RWPE1 (cell line): ENCODE data around the gene SLC29A3.

Source experiments
- CTCF ChIA-PET: fragments of 350-600 bp; sonication (Branson Sonifier 250); formaldehyde crosslinking; extraction: SDS; loops from one replicate; lab custom pipeline; 2021; lab: Yijun Ruan, JAX
- POLR2A ChIA-PET: fragments of 400-600 bp; formaldehyde crosslinking; extraction: SDS; loops from one replicate; lab custom pipeline; 2020; ENCODE audit warnings: antibody characterized with exemption; ENCODE audit not compliant: low non-redundant PET; lab: Yijun Ruan, JAX
- DNase-seq: peaks from one replicate; pipeline ENCODE4 v3.0.0; 2012; ENCODE audit warnings: low spot score
- H3K27ac ChIP-seq: fragments of 450-650 bp; 2 replicates; pipeline ENCODE4 v1.5.1; 2017
- TF ChIP-seq, protein P1 (sequence below): fragments of 450-650 bp; conservative IDR thresholded peaks from 2 replicates; pipeline ENCODE4 v1.5.1; 2017; ENCODE audit warnings: low read depth, mild to moderate bottlenecking

The SLC29A3 gene

DNA sequence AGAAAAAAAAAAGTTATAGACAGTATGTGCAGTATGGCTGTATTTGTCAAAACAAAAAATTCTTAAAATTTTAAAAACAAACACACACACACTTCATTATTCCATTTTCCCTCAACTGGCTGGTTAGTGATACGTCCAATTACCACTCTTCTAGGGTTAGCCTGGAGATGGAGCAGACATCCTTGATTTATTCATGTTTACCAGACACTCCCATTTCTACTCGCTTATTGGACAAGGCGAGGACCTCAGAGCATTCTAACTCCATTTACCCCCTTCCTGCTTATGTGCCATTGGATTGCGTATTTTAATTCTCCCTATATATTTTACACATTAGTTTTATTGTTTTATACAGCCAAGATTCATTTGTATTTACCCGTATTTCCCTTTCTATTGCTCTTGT is 69.1 kb downstream of the SLC29A3 start:
- CTCF ChIA-PET = no interaction called here
- H3K27ac ChIP-seq = no peak overlapping the region
- TF ChIP-seq, protein P1, sequence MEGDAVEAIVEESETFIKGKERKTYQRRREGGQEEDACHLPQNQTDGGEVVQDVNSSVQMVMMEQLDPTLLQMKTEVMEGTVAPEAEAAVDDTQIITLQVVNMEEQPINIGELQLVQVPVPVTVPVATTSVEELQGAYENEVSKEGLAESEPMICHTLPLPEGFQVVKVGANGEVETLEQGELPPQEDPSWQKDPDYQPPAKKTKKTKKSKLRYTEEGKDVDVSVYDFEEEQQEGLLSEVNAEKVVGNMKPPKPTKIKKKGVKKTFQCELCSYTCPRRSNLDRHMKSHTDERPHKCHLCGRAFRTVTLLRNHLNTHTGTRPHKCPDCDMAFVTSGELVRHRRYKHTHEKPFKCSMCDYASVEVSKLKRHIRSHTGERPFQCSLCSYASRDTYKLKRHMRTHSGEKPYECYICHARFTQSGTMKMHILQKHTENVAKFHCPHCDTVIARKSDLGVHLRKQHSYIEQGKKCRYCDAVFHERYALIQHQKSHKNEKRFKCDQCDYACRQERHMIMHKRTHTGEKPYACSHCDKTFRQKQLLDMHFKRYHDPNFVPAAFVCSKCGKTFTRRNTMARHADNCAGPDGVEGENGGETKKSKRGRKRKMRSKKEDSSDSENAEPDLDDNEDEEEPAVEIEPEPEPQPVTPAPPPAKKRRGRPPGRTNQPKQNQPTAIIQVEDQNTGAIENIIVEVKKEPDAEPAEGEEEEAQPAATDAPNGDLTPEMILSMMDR = no peak
- no peak for DNase-seq
- POLR2A ChIA-PET = no interaction called here

DNA sequence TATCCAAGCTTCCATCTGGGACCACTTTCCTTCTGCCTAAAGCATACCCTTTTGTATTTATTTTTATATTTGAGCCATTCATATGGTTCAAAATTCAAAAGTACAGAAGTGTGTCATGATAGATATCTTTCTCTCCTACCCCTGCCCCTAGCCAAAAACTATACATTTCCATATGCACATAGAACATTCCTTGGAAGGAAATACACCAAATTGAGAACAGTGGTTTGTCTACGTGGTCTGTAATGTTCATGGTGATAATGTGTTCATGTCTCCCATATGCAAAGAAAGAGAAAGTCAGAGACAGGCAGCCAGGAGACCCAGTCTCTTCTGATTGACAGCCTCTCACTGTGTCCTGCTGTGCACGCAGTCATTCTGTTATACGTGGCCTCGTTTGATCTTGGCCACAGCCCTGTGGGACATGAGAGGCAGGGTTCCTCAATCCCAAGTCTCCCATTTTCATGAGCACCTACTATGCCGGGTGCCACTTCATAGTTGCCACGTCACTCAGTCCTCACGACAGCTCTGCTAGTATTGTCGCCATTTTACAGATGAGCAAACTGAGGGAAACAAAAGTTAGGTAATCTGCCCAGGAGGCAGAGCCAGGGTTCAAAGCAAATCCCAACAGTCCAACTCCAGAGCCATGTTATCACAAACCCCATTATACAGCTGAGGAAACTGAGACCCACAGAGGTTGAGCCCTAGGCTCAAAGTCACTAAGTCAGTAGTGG is 69.7 kb downstream of the SLC29A3 start:
- ChIA-PET POLR2A (no interaction called here), CTCF (interaction anchor here (0.9 kb wide), 1 partner anchor 70 kb away, joined by 4 read pairs; the partner anchor contains the start of gene SLC29A3)
- H3K27ac ChIP-seq = no peak overlapping the region
- DNase-seq = no peak
- TF ChIP-seq, protein P1 = no peak

DNA sequence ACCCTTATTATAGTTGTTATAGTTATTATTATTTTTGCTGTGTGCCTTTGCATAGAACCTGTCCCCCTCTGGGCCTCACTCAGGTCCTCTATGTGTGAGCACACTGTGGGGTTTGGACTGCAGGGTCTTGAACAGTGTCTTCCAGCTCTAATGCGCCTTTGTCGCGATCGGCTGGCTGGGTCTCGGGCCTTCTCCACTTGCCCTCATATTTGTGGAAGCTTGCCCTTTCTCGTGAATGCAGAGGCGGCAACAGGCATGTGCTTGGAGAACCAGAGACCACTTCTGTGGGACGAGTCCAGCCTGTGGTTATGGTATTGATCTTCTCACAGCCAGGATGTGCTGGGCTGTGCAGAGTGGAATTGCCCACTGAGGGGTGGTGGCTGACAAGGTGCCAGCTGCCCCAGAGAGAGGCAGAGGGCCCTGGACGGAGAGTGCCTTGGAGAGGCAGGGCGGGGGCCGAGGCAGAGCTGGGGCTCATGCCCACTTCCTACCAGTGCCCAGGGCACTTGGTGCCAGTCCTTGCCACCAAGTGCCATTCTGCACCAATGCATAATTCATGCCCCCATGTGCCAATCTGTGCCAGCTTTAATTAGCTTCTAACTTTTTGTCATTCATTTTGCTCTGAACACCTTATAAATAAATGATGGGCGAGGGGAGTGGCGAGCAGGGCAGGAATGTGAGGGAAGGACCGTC is 70.9 kb downstream of the SLC29A3 start:
- POLR2A ChIA-PET = no interaction called here
- TF ChIP-seq, protein P1 = no peak
- no peak for DNase-seq
- H3K27ac ChIP-seq = no peak overlapping the region
- CTCF ChIA-PET = interaction anchor here (0.5 to 0.6 kb wide), 5 partner anchors 28 to 499 kb away, joined by 3 to 7 read pairs (median 3); no protein-coding TSS in a partner anchor

DNA sequence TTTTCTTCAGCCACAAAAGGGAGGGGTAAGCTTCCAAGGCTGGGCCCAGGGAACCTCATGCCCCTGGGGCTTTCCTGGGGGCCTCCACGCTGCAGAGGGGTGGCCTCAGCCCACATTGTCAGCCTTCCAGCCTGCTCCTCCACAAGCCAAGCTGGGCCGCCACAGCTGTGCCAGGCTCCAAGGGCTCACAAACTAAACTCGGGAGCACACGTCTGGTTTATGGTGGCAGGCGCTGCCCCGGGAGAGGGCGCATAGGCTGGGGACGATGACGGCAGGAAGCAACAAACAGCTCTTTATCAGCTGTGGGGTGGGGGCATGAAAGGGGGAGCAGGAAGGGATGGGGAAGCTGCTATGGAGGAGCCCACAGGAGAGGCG is 71.4 kb downstream of the SLC29A3 start:
- ChIA-PET CTCF (interaction anchor here (0.6 kb wide), 1 partner anchor 232 kb away, joined by 3 read pairs; no protein-coding TSS in a partner anchor), POLR2A (no interaction called here)
- TF ChIP-seq, protein P1 = no peak
- no peak for DNase-seq
- H3K27ac ChIP-seq = no peak overlapping the region

DNA sequence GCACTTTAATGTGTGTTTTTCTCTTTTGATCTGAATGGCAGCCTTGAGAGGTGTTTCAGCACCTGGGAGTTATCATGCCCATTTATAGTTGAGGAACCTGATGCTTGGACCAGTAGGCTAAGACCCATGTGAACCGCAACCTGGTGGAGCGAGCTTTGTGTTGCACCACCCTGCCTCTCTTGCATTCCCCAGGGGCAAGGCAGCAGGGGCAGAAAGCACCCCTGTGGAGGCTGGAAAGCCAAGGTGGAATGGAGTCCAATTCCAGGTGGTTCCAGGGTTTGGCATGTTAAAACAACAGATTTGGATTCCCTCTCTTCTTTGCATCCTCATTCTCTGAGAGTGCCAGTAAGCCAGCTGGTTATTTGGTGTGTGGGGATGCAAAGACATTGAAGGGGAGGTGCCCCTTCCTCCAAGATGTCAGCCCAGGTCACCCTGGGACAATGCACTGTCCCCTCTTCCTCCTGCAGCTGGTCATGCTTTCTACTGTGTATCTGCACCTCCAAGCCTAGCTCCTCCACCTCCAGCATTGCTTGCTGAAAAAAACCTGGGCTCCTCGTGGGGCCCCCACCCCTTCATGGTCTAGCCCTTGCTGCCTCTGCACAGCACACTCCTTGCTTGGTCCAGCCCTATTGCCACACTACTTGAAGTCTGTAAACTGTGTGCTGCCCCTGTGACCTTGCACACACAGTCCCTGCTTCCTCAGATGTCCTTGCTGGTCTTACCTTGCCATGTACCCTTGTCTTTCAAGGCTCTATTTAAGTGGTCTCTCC is 72.0 kb downstream of the SLC29A3 start:
- no peak overlapping the region for H3K27ac ChIP-seq
- POLR2A ChIA-PET = no interaction called here
- CTCF ChIA-PET = interaction anchor here (0.6 kb wide), 1 partner anchor 19 kb away, joined by 3 read pairs; no protein-coding TSS in a partner anchor
- no peak for DNase-seq
- TF ChIP-seq, protein P1 = no peak

DNA sequence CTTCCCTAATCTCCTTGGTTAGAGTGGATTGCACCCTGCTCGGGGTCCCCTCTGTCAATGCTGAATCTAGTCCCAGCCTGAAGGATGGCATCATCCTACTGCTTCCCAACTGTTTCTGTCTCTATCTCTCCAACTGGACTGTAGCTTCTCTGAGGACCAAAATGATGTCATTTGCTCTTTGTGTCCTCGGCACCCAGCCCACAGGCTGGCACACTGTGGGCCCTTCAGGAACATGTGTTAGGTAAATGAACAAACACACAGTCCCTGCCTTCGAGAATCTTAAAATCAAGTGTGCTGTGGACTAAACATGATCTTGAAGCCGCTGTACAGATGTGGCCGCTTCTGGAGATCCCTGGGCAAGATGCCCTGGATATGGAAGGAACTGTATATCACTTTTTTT is 72.6 kb downstream of the SLC29A3 start:
- TF ChIP-seq, protein P1 = no peak
- CTCF ChIA-PET = interaction anchor here (0.6 to 1.6 kb wide), 3 partner anchors 8 to 20 kb away, joined by 3 to 6 read pairs (median 4); no protein-coding TSS in a partner anchor
- H3K27ac ChIP-seq = no peak overlapping the region
- no peak for DNase-seq
- POLR2A ChIA-PET = no interaction called here
